ENCODE data around the gene SV2B. TPM values are rescaled to one million over a fixed set of nuclear protein-coding genes. Genes with fewer than 3 reads are reported as not detected.

The SV2B gene
- total and polyA plus RNA-seq, 2 donors (not counting 1 experiment from before 2014, with no cell fraction given): not detected

GRCh38 chr15:91225741-91226140 lies 125.7 kb downstream of the SV2B start:
- no peaks in the 10 kb centered on the region for H3K9me3 Mint-ChIP-seq (ENCODE audit: insufficient read depth)
- no peak for TF ChIP-seq CTCF (IDR thresholded peaks at IDR 0.05)
- TF ChIP-seq EZH2 (IDR thresholded peaks at IDR 0.05; ENCODE audit: borderline replicate concordance, insufficient read depth, low read depth, low read length, poor library complexity, severe bottlenecking): no peak
- CTCF ChIA-PET: interaction anchor here (1.5 kb wide), 1 partner anchor 46 kb away, joined by 5 read pairs; no protein-coding TSS in a partner anchor
- peaks cover 59% of the 10 kb centered on the region for H3K27me3 Mint-ChIP-seq
- H3K4me3 ChIP-seq (ENCODE audit: control extremely low read depth in 1 of 5, extremely low read depth in 1 of 5, insufficient read depth in 1 of 5, low read depth in 2 of 5, low read length in 4 of 5): no peak overlapping the region
- H3K9me3 ChIP-seq (ENCODE audit: control extremely low read depth in 1 of 3, control insufficient read depth in 2 of 3, insufficient read depth in 1 of 3, low read length in 2 of 3): no peaks in the 10 kb centered on the region
- no peaks in the 10 kb centered on the region for H3K4me1 ChIP-seq (ENCODE audit: control insufficient read depth in 2 of 2, insufficient read depth in 2 of 2, low read length in 2 of 2)
- no peaks in the 10 kb centered on the region for H3K79me2 ChIP-seq (ENCODE audit: control insufficient read depth, insufficient read depth, low read length)
- no peak for DNase-seq
- H3K4me3 Mint-ChIP-seq: no peak overlapping the region
- POLR2A ChIA-PET: no interaction called here
- no peak for ATAC-seq (ENCODE audit: low read depth)
- H3K27ac ChIP-seq (ENCODE audit: low read length in 2 of 2): no peak overlapping the region
- H3K4me2 ChIP-seq (replicated peaks; ENCODE audit: low read depth, low read length, poor library complexity, severe bottlenecking): no peak overlapping the region
- no peak overlapping the region for H3K9ac ChIP-seq (ENCODE audit: low read length)
- H3K36me3 ChIP-seq (replicated peaks in 1 of 2; ENCODE audit: control extremely low read depth in 1 of 2, control insufficient read depth in 1 of 2, extremely low read depth in 1 of 2, insufficient read depth in 2 of 2, low read length in 1 of 2): no peaks in the 10 kb centered on the region
- WGBS (ENCODE audit: insufficient coverage): 94% methylated on average over 3 of the region's 5 CpGs
- no peak overlapping the region for H3K27ac Mint-ChIP-seq
- H4K20me1 ChIP-seq (ENCODE audit: control insufficient read depth, insufficient read depth, low read length, poor library complexity, severe bottlenecking): no peaks in the 10 kb centered on the region
- intact Hi-C loops (cut with micrococcal nuclease): no loop called here
- no peaks in the 10 kb centered on the region for H3K4me1 Mint-ChIP-seq
- no peak overlapping the region for H2AFZ ChIP-seq (ENCODE audit: insufficient read depth, low read depth, low read length, poor library complexity, severe bottlenecking)
- peaks cover 0 to 11% (median 5%) of the 10 kb centered on the region in 4 experiments for H3K27me3 ChIP-seq (replicated peaks in 1 of 4; ENCODE audit: control extremely low read depth in 1 of 4, control insufficient read depth in 3 of 4, insufficient read depth in 4 of 4, low read length in 3 of 4)

- H3K9me3 ChIP-seq (ENCODE audit: control extremely low read depth in 1 of 3, control insufficient read depth in 2 of 3, insufficient read depth in 1 of 3, low read length in 2 of 3): peaks cover 0 to 3% (median 0%) of the 10 kb centered on the region in 3 donors
- H3K79me2 ChIP-seq (ENCODE audit: control insufficient read depth, insufficient read depth, low read length): no peaks in the 10 kb centered on the region
- Mint-ChIP-seq H3K9me3 (ENCODE audit: insufficient read depth) (no peaks in the 10 kb centered on the region), H3K27me3 (peaks cover 59% of the 10 kb centered on the region), H3K4me1 (no peaks in the 10 kb centered on the region), H3K4me3 (no peak overlapping the region), H3K27ac (no peak overlapping the region)
- ATAC-seq (ENCODE audit: low read depth) (no peak), DNase-seq (no peak)
- WGBS (ENCODE audit: insufficient coverage): 45% methylated on average over 2 of the region's 3 CpGs
- TF ChIP-seq CTCF (IDR thresholded peaks at IDR 0.05) (no peak), EZH2 (IDR thresholded peaks at IDR 0.05; ENCODE audit: borderline replicate concordance, insufficient read depth, low read depth, low read length, poor library complexity, severe bottlenecking) (no peak)
- peaks cover 0 to 14% (median 3%) of the 10 kb centered on the region in 4 experiments for H3K27me3 ChIP-seq (replicated peaks in 1 of 4; ENCODE audit: control extremely low read depth in 1 of 4, control insufficient read depth in 3 of 4, insufficient read depth in 4 of 4, low read length in 3 of 4)
- H3K4me3 ChIP-seq (ENCODE audit: control extremely low read depth in 1 of 5, extremely low read depth in 1 of 5, insufficient read depth in 1 of 5, low read depth in 2 of 5, low read length in 4 of 5): no peak overlapping the region
- H3K4me1 ChIP-seq (ENCODE audit: control insufficient read depth in 2 of 2, insufficient read depth in 2 of 2, low read length in 2 of 2): no peaks in the 10 kb centered on the region
- H2AFZ ChIP-seq (ENCODE audit: insufficient read depth, low read depth, low read length, poor library complexity, severe bottlenecking): no peak overlapping the region
- ChIA-PET POLR2A (no interaction called here), CTCF (no interaction called here)
- H3K36me3 ChIP-seq (replicated peaks in 1 of 2; ENCODE audit: control extremely low read depth in 1 of 2, control insufficient read depth in 1 of 2, extremely low read depth in 1 of 2, insufficient read depth in 2 of 2, low read length in 1 of 2): no peaks in the 10 kb centered on the region
- no peak overlapping the region for H3K4me2 ChIP-seq (replicated peaks; ENCODE audit: low read depth, low read length, poor library complexity, severe bottlenecking)
- no peak overlapping the region for H3K9ac ChIP-seq (ENCODE audit: low read length)
- H3K27ac ChIP-seq (ENCODE audit: low read length in 2 of 2): no peak overlapping the region
- no peaks in the 10 kb centered on the region for H4K20me1 ChIP-seq (ENCODE audit: control insufficient read depth, insufficient read depth, low read length, poor library complexity, severe bottlenecking)
- intact Hi-C loops (cut with micrococcal nuclease): no loop called here
Observed at GRCh38 chr15:91227117-91227516, 127.1 kb downstream of the SV2B start.

All from B cell (primary cell).